ENCODE results near the gene RELN.
A peak's percentile ranks its signal among the peaks of the same experiment; 100 is the strongest.
"Not testable (repeated sequence)": the region's sequence is repeated elsewhere in the genome, so short reads cannot be mapped to it uniquely, and the experiment has no call there.

RELN gene

GRCh38 chr7:103915680-103916357 is 73.6 kb downstream of the RELN start:
- H3K56ac ChIP-seq (ENCODE audit: low read length): no peak overlapping the region
- no peak overlapping the region for H3K23ac ChIP-seq (ENCODE audit: low read length)
- WGBS (ENCODE audit: extremely low coverage, insufficient coverage, low lambda C conversion rate): no CpG with 5 or more reads among the region's 1 CpG
- H2BK15ac ChIP-seq (replicated peaks; ENCODE audit: low read depth): no peak overlapping the region
- no peaks in the 10 kb centered on the region for H3K79me1 ChIP-seq (ENCODE audit: low read length)
- H2BK5ac ChIP-seq (ENCODE audit: low read length): no peak overlapping the region
- H4K5ac ChIP-seq (ENCODE audit: low read length): no peak overlapping the region
- no peak overlapping the region for H2AK5ac ChIP-seq (ENCODE audit: low read length)
- H3K27ac ChIP-seq (ENCODE audit: low read depth, low read length): no peak overlapping the region
- no peaks in the 10 kb centered on the region for H3K36me3 ChIP-seq (ENCODE audit: control insufficient read depth, insufficient read depth, low read length)
- H3K4ac ChIP-seq (ENCODE audit: low read depth, low read length): no peak overlapping the region
- no peaks in the 10 kb centered on the region for H3K27me3 ChIP-seq (ENCODE audit: insufficient read depth, low read length, poor library complexity)
- no peaks in the 10 kb centered on the region for H3K79me2 ChIP-seq (ENCODE audit: control insufficient read depth, insufficient read depth, low read length)
- no peak overlapping the region for H2BK120ac ChIP-seq (ENCODE audit: low read depth, low read length)
- peak; percentile 51 for DNase-seq
- no peak overlapping the region for H3K4me2 ChIP-seq (ENCODE audit: low read length)
- no peak overlapping the region for H3K18ac ChIP-seq (ENCODE audit: low read length)
- no peak overlapping the region for H3K9ac ChIP-seq (ENCODE audit: low read length)
- no peak overlapping the region for H4K8ac ChIP-seq (ENCODE audit: low read depth, low read length)
- no peak overlapping the region for H3K4me3 ChIP-seq (ENCODE audit: low read length)
- H3K4me1 ChIP-seq (ENCODE audit: control insufficient read depth, low read depth, low read length): no peaks in the 10 kb centered on the region

GRCh38 chr7:103914147-103914899 is 75.1 kb downstream of the RELN start:
- no peaks in the 10 kb centered on the region for H3K4me1 ChIP-seq (ENCODE audit: control insufficient read depth, low read depth, low read length)
- no peak overlapping the region for H3K18ac ChIP-seq (ENCODE audit: low read length)
- H4K5ac ChIP-seq (ENCODE audit: low read length): no peak overlapping the region
- DNase-seq: no peak
- no peaks in the 10 kb centered on the region for H3K79me1 ChIP-seq (ENCODE audit: low read length)
- H3K56ac ChIP-seq (ENCODE audit: low read length): no peak overlapping the region
- no peaks in the 10 kb centered on the region for H3K79me2 ChIP-seq (ENCODE audit: control insufficient read depth, insufficient read depth, low read length)
- no peak overlapping the region for H3K27ac ChIP-seq (ENCODE audit: low read depth, low read length)
- H2AK5ac ChIP-seq (ENCODE audit: low read length): no peak overlapping the region
- H3K4ac ChIP-seq (ENCODE audit: low read depth, low read length): no peak overlapping the region
- H3K9ac ChIP-seq (ENCODE audit: low read length): no peak overlapping the region
- no peak overlapping the region for H4K8ac ChIP-seq (ENCODE audit: low read depth, low read length)
- no peak overlapping the region for H3K23ac ChIP-seq (ENCODE audit: low read length)
- H2BK5ac ChIP-seq (ENCODE audit: low read length): no peak overlapping the region
- no peaks in the 10 kb centered on the region for H3K27me3 ChIP-seq (ENCODE audit: insufficient read depth, low read length, poor library complexity)
- WGBS (ENCODE audit: extremely low coverage, insufficient coverage, low lambda C conversion rate): no CpG with 5 or more reads among the region's 6 CpGs
- no peak overlapping the region for H3K4me3 ChIP-seq (ENCODE audit: low read length)
- no peak overlapping the region for H2BK120ac ChIP-seq (ENCODE audit: low read depth, low read length)
- no peak overlapping the region for H3K4me2 ChIP-seq (ENCODE audit: low read length)
- no peak overlapping the region for H2BK15ac ChIP-seq (replicated peaks; ENCODE audit: low read depth)
- H3K36me3 ChIP-seq (ENCODE audit: control insufficient read depth, insufficient read depth, low read length): no peaks in the 10 kb centered on the region

GRCh38 chr7:103912891-103913605 is 76.4 kb downstream of the RELN start:
- DNase-seq: no peak
- Histone ChIP-seq H3K23ac (ENCODE audit: low read length) (no peak overlapping the region), H4K8ac (ENCODE audit: low read depth, low read length) (no peak overlapping the region), H3K4me2 (ENCODE audit: low read length) (no peak overlapping the region), H3K4me3 (ENCODE audit: low read length) (no peak overlapping the region), H3K36me3 (ENCODE audit: control insufficient read depth, insufficient read depth, low read length) (no peaks in the 10 kb centered on the region), H3K27me3 (ENCODE audit: insufficient read depth, low read length, poor library complexity) (no peaks in the 10 kb centered on the region), H2AK5ac (ENCODE audit: low read length) (no peak overlapping the region), H3K79me1 (ENCODE audit: low read length) (no peaks in the 10 kb centered on the region), H4K5ac (ENCODE audit: low read length) (no peak overlapping the region), H2BK120ac (ENCODE audit: low read depth, low read length) (no peak overlapping the region), H3K27ac (ENCODE audit: low read depth, low read length) (no peak overlapping the region), H3K79me2 (ENCODE audit: control insufficient read depth, insufficient read depth, low read length) (no peaks in the 10 kb centered on the region), H3K4ac (ENCODE audit: low read depth, low read length) (no peak overlapping the region), H3K4me1 (ENCODE audit: control insufficient read depth, low read depth, low read length) (no peaks in the 10 kb centered on the region), H2BK5ac (ENCODE audit: low read length) (no peak overlapping the region), H2BK15ac (replicated peaks; ENCODE audit: low read depth) (no peak overlapping the region), H3K56ac (ENCODE audit: low read length) (no peak overlapping the region), H3K9ac (ENCODE audit: low read length) (no peak overlapping the region), H3K18ac (ENCODE audit: low read length) (no peak overlapping the region)
- no CpG with 5 or more reads among the region's 1 CpG for WGBS (ENCODE audit: extremely low coverage, insufficient coverage, low lambda C conversion rate)

- not testable (repeated sequence) for H4K8ac ChIP-seq (ENCODE audit: low read depth, low read length); H2BK5ac ChIP-seq (ENCODE audit: low read length); H4K5ac ChIP-seq (ENCODE audit: low read length); H3K4me1 ChIP-seq (ENCODE audit: control insufficient read depth, low read depth, low read length); H3K36me3 ChIP-seq (ENCODE audit: control insufficient read depth, insufficient read depth, low read length); H2AK5ac ChIP-seq (ENCODE audit: low read length); H3K56ac ChIP-seq (ENCODE audit: low read length); H3K4ac ChIP-seq (ENCODE audit: low read depth, low read length); DNase-seq; H3K4me2 ChIP-seq (ENCODE audit: low read length); H3K18ac ChIP-seq (ENCODE audit: low read length); H3K9ac ChIP-seq (ENCODE audit: low read length); H3K79me2 ChIP-seq (ENCODE audit: control insufficient read depth, insufficient read depth, low read length); H3K27ac ChIP-seq (ENCODE audit: low read depth, low read length); H3K27me3 ChIP-seq (ENCODE audit: insufficient read depth, low read length, poor library complexity); H3K23ac ChIP-seq (ENCODE audit: low read length); H3K4me3 ChIP-seq (ENCODE audit: low read length); H3K79me1 ChIP-seq (ENCODE audit: low read length); H2BK120ac ChIP-seq (ENCODE audit: low read depth, low read length); H2BK15ac ChIP-seq (replicated peaks; ENCODE audit: low read depth)
- WGBS (ENCODE audit: extremely low coverage, insufficient coverage, low lambda C conversion rate): no CpG with 5 or more reads among the region's 1 CpG
Measured at GRCh38 chr7:103911015-103911414, 78.4 kb downstream of the RELN start.

- Histone ChIP-seq H3K36me3 (ENCODE audit: control insufficient read depth, insufficient read depth, low read length) (no peaks in the 10 kb centered on the region), H3K4ac (ENCODE audit: low read depth, low read length) (no peak overlapping the region), H4K8ac (ENCODE audit: low read depth, low read length) (no peak overlapping the region), H3K56ac (ENCODE audit: low read length) (no peak overlapping the region), H3K27me3 (ENCODE audit: insufficient read depth, low read length, poor library complexity) (no peaks in the 10 kb centered on the region), H3K23ac (ENCODE audit: low read length) (no peak overlapping the region), H3K79me2 (ENCODE audit: control insufficient read depth, insufficient read depth, low read length) (no peaks in the 10 kb centered on the region), H3K27ac (ENCODE audit: low read depth, low read length) (no peak overlapping the region), H2AK5ac (ENCODE audit: low read length) (no peak overlapping the region), H3K4me3 (ENCODE audit: low read length) (no peak overlapping the region), H3K9ac (ENCODE audit: low read length) (no peak overlapping the region), H2BK120ac (ENCODE audit: low read depth, low read length) (no peak overlapping the region), H3K79me1 (ENCODE audit: low read length) (no peaks in the 10 kb centered on the region), H3K4me2 (ENCODE audit: low read length) (no peak overlapping the region), H2BK15ac (replicated peaks; ENCODE audit: low read depth) (no peak overlapping the region), H4K5ac (ENCODE audit: low read length) (no peak overlapping the region), H2BK5ac (ENCODE audit: low read length) (no peak overlapping the region), H3K4me1 (ENCODE audit: control insufficient read depth, low read depth, low read length) (no peaks in the 10 kb centered on the region), H3K18ac (ENCODE audit: low read length) (no peak overlapping the region)
- no CpG with 5 or more reads among the region's 2 CpGs for WGBS (ENCODE audit: extremely low coverage, insufficient coverage, low lambda C conversion rate)
- no peak for DNase-seq
Measured at GRCh38 chr7:103905997-103906396, 83.5 kb downstream of the RELN start.
